GM13976 (cell line): Measurements from ENCODE around the gene GJA10.

Source experiments
- DNase-seq: peaks from one replicate; pipeline ENCODE4 v3.0.0; 2012; ENCODE audit warnings: low spot score
- in situ Hi-C: fragments of 300-500 bp; cut with MboI; formaldehyde crosslinking; loops from one replicate; pipeline ENCODE4 v1.12.0; 2022; ENCODE audit warnings: low sequenced_read_pairs, mixed read lengths, inconsistent platforms; ENCODE audit not compliant: unreplicated experiment
- TF ChIP-seq, protein P1 (sequence below): IDR thresholded peaks from 2 replicates; pipeline ENCODE4 v1.5.1; 2012; ENCODE audit warnings: borderline replicate concordance, mild to moderate bottlenecking; ENCODE audit not compliant: insufficient read depth; ENCODE audit errors: extremely low read depth, missing control alignments, control extremely low read depth

Gene GJA10

GRCh38 chr6:89866024-89866678, 28.1 kb upstream of the GJA10 start:
- TF ChIP-seq, protein P1, sequence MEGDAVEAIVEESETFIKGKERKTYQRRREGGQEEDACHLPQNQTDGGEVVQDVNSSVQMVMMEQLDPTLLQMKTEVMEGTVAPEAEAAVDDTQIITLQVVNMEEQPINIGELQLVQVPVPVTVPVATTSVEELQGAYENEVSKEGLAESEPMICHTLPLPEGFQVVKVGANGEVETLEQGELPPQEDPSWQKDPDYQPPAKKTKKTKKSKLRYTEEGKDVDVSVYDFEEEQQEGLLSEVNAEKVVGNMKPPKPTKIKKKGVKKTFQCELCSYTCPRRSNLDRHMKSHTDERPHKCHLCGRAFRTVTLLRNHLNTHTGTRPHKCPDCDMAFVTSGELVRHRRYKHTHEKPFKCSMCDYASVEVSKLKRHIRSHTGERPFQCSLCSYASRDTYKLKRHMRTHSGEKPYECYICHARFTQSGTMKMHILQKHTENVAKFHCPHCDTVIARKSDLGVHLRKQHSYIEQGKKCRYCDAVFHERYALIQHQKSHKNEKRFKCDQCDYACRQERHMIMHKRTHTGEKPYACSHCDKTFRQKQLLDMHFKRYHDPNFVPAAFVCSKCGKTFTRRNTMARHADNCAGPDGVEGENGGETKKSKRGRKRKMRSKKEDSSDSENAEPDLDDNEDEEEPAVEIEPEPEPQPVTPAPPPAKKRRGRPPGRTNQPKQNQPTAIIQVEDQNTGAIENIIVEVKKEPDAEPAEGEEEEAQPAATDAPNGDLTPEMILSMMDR = no peak
- in situ Hi-C loops = no loop called here
- DNase-seq = no peak

GRCh38 chr6:89873721-89874120, 20.5 kb upstream of the GJA10 start:
- in situ Hi-C loops = no loop called here
- TF ChIP-seq, protein P1 = no peak
- no peak for DNase-seq

GRCh38 chr6:89874438-89874837, 19.8 kb upstream of the GJA10 start:
- DNase-seq = no peak
- in situ Hi-C loops = no loop called here
- TF ChIP-seq, protein P1 = no peak

DNA sequence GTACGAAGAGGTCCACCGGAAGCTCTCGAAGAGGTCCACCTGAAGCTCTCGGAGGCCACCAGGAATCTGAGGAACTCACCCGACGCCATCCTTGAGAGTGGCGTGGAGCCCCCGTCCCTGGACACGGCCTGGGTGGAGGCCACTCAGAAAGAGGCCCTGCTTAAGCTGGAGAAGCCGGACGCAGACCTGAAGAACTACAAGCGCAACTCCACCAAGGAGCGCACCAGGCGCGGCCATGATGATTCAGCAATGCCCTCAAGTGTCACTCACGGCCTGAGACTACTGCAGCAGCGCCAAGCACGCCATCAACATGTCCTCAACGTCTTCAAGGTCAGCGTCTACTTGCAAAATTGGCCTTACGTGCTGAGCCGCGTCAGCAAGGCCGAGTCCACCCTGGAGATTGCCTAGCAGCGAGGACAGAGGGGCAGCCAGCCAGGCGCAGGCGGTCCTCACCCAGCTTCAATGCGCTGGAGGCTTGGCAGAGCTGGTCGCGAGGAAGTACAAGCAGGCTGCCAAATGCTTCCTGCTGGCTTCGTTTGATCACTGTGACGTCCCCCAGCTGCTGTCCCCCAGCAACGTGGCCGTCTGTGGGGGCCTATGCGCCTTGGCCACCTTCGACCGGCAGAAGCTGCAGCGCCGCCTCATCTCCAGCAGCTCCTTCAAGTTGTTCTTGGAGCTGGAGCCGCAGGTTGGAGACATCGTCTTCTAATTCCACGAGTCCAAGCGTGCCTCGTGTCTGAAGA, 7.7 kb upstream of the GJA10 start:
- TF ChIP-seq, protein P1 = no peak
- in situ Hi-C loops = no loop called here
- peak; percentile 24 for DNase-seq

DNA sequence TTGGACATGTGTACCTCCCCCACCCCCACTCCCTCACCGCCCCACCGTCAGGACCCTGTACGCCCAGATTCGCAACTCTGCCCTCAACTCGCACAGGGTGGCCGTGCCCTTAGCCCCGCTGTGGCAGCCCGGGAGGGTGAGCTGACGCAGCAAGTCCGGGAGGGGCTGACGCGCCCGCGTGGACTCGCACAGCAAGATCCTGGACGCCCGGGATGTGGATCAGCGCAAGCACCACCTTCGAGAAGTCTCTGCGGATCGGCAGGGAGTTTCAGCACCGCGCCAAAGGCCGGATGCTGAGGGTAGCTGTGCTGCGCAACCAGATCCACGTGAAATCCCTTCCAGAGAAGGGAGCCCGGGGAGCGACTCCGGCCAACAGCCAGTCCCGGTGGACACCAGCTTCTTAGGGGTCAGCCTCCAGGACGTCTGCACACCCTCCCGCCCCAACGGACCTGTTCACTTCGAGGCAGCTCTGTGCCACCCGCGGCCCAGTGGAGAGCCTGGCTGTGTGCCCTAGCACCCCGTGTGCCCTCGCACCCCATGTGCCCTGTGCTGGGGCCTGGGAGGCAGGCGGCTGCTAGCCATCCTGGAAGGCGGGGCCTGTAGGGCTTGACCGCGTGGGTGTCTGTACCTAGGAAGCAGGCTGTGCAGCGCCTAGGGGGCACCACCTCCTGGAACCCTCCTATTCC, 6.7 kb upstream of the GJA10 start:
- TF ChIP-seq, protein P1 = no peak
- DNase-seq = peak; percentile 28
- in situ Hi-C loops = no loop called here

DNA sequence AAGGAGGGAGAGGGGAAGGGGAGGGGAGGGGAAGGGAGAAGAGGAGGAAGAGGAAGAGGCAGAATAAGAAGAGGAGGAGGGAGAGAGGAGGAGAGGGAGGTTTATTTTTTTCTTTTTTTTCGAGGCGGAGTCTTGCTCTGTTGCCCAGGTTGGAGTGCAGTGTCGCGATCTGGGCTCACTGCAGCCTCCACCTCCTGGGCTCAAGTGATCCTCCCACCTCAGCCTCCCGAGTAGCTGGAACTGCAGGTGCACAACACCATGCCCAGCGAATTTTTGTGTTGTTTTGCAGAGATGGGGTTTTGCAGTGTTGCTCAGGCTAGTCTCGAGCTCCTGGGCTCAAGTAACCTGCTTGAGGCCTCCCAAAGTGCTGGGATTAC, 6.1 kb upstream of the GJA10 start:
- in situ Hi-C loops = no loop called here
- TF ChIP-seq, protein P1 = no peak
- no peak for DNase-seq
